Stimulated activated CD8-positive, alpha-beta memory T cell treated with anti-CD3 and anti-CD28 coated beads, Interleukin-4, amount 100 ng/mL, for 1 hour (primary cell): ENCODE results near the gene SELP.

Source experiments
- DNase-seq, 2 donors: peaks; one replicate each; pipeline ENCODE4 v3.0.0-alpha.2; 2020; ENCODE audit warnings: low read depth in 2 of 2, low spot score in 1 of 2

SELP gene

DNA sequence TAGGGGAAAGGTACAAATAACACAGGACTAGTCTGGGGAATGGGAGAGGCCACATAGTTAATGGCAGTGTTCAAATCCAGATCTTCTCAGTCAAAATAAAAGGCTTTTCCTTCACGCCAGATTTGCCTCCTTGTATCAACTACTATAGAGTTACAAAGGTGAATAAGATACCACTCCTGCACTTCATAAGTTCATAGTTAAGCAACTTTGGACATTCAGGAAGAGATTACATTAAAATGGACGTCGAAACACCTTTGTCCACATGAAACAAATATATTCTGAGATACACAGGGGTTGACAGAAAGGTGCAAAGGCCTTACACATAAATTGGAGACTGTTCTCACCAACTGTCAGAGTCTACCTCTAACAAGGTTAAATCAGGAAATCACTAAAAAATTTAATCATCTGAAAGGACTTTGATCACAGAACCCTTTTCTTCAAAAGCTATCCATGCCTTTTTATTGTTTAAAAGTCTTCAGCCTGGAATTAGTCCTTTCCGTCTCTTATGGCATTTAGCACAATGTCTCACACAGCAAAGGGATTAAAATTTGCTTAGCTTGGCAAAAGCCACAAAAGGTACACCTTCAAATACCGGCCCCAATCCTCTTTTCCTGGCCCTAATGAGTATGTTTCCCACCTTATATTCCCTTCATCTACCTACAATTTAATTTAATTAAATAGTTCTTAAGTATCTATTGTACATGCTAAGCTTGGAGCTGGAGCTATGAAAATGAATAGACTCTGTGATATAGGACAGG is 51.8 kb downstream of the SELP start:
- DNase-seq = no peak

DNA sequence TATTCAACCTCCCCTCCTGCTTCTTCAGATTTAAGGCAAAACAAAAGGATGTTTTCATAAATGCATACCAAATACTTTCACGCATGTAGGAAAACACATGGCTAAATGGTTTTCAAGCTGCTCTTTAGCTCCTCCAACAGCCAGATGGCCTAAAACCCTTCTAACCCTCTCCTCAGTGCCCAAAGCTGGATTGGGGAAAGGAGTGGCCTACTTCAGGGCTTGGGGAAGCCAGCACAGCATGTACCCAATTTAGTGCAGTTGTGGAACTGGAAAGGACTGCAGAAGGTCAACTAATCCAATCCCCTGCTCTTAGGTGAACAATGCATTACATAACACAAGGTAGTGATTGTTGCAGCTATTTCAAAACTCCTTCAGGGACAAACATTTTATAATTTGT is 53.0 kb downstream of the SELP start:
- DNase-seq = no peak

DNA sequence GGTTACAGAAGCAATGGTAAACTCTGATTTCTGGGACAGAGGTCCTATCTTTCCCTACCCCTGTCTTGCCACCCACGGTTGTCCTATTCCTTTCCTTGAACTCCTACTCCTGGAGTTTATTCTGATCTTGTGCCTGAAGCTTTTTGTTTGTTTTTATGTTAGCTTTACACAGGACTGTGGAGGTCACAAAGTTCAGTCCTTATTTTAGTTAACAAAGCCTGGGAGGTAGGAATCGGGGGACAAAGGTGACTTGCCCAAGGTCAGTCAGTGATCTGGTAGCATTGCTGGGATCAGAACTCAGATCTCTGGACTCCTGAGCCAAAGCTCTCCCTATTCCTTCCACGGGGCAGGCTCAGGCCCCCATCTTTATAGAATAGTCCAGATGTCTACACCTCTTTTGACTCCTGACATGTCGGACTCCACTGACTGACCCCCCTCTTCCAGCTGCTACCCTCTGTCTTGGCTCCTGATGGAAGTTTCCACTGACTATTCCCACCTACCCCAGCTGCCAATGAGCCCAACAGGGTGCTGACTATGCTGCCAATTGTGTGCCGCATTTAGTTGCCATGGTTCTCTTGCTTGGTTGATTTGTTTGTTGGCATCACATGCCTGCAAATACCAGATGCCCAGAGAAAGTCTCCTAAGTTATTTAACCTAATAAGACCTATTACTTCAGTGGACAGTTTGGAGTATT is 53.5 kb downstream of the SELP start:
- DNase-seq = no peak

DNA sequence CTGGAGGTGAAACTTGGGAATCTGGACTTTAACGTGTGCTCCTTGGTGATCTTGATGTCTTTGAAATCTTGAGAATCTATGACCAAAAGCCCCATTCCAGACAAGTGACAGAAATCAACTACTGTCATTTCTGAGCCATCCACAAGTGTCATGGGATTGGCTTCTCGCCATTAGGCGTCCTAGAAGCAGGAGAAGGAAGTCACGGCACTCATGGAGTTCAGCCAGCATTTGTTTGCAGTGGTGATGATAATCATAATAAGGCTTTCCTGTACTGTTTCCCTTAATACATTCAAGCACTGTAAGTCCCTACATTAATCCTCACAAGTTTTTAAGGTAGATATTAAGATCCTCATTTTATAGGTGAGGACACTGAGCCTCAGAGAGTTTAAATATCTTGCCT is 55.6 kb downstream of the SELP start:
- DNase-seq = no peak

DNA sequence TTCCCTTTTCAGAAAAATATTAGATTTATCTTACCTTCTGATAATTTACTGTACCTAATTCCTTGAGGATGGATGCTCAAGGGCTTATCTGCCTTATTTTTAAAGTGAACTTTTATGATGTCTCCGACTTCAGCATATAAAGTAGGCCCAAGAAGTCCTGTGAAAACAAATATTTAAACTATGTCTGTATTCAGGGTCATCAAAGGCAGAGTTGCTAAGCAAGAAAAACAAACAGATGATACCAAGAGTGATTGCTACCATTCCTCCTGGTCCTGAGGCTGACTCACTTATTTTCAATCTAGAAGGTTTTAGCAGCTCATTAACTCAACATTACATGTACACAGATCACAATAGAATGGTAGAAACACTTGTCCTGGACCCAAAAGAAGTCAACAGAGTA is 57.7 kb downstream of the SELP start:
- no peak for DNase-seq

DNA sequence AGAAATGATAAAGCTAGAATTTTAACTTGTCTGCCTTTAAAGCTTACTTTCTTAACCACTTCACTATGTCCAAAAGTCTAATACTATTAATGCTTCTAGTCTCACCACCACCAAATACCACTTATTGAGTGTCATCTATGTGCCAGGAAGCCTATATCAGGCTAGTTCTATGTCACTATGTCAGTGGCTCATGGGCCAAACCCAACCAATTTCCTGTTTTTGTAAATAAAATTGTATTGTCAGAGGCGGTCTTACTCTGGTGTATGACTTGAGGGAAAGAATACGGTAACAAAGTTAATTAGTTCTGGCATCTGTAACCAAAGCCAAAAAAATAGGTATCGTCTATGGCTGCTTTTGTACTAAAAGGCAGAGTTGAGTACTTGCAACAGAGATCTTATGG is 58.5 kb downstream of the SELP start:
- no peak for DNase-seq

DNA sequence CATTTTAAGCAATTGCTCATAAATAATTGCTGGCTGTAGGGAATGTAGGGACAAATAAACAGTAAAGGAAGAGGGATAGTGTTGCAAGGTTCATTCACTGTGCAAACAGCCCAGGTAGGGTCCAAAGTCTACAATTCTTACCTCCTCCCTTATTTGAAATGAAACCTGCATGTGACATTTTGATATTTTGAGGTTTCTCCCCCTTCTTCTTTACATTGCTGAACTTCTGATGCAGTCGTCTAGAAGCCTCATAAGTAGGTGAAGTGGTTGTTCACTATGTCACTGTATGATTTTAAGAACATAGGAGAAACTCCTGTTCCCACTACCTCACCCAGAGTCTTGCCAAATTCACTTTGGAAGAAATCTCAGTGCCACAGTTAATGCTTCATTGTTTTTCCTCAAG is 59.8 kb downstream of the SELP start:
- no peak for DNase-seq

DNA sequence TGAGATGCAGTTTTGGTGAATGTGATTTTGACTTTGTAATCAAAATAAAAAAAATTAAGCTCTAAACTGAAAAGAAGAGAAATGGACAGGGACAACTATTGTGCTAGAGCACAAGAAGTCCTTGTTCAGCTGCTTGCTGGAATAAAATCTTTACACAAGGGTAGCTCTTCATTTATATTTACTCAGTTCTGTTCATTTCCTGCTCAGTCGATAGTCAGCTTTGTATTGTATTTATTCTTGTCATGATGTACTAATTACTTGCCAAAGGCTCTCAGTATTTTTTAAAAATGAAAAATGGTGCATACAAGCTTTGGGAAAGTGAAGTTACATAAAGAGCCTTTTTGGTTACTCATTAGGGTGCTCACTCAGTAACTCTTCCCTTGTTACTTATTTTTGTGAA is 61.4 kb downstream of the SELP start:
- no peak for DNase-seq

DNA sequence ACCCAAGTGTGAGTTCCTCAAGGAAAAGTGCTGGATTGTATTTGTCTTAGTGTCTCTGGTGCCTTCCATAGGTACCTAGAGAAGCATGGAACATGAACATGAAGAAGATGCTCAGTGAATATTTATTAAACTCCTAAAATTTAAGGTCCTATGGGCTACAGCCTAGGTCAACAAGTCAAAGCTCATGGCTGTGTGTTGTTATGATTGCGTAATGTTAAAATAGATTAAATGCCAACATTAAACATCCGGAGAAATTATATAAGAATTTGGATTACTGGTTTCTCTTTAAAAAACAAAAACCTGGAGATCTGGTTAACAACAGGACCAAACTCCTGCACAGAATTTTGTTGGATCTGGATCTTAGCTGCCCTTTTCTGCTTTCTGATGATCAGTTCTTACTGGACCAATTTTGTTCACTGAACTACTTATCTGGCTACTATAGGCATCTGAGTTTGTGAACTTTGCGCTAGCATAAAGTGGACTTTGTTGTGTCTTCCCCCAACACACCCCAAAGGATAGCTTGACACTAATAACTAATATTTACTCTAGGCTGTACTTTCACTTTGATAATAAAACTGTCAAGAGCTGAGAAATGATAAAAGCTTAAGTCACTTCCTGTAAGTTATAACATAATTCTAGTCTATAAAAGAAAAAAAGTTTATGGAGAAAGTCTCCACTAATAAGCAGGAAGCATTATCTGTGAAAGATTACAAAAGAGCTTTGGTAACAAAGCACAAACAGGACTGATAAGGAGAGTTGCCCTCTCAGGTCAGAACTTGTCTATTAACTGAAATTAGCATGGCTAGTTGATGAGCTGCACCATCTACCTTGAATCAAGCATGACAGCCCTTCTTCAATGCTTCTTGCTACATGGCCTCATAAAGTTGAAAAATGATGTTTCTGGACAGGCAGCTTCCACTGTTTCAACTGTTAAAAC is 64.3 kb downstream of the SELP start:
- DNase-seq = no peak

DNA sequence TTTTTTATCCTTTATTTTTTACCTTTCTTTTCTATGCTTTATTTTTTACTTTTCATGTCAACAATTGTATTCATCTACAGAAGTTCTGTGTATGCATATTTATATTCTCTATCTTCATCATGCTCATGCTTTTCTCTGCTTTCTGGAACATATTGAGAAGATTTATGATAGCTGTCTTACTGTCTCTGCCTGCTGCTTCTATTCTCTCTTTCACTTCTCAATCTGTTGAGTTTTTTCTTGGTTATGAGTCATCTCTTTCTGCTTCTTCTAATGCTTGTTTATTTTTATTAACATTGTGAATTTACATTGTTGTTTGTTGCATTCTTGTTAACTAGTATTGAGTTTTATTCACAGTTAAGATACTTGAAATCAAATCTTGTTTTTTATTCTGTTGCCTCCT is 66.3 kb downstream of the SELP start:
- DNase-seq = no peak

DNA sequence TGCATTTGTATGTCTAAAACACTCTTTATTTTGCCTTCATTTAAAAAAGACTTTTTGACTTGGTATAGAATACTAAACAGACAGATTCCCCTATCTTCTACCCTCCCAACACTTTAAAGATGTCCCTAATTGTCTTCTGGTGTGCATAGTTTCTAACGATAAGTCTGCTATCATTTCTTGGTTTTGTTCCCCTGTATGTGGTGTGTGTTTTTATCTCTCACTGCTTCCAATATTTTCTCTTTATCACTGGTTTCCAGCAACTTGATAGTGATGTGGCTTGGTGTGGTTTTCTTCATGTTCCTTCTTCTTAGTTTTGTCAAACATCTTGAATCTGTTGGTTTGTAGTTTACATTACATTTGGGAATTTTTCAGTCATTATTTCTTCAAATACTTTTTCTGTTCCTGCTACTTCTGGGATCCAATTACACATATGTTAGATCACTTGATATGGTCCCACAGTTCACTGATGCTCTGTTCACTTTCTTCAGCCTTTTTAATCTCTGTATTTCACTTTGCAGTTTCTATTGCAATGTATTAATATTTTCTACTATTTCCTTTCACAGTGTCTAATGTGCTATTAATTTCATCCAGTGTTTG is 66.8 kb downstream of the SELP start:
- DNase-seq = no peak

DNA sequence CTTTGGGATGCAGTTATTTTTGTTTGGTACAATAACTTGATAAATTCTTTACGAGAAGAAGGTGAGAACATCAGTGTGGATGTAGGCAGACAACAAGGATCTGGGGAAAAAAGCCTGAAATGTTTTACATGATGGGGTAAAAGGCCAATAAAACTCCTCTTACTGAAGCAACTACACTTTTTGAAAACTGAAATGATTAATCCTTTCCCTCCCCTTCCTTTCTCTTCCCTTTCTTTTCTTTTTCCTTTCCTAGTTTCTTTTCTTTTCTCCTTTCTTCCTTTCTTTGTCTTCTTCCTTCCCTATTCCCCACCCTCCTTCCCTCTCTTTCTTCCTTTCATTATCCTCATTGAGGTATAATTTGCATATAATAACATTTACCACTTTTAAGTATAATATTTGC is 68.2 kb downstream of the SELP start:
- DNase-seq = no peak

DNA sequence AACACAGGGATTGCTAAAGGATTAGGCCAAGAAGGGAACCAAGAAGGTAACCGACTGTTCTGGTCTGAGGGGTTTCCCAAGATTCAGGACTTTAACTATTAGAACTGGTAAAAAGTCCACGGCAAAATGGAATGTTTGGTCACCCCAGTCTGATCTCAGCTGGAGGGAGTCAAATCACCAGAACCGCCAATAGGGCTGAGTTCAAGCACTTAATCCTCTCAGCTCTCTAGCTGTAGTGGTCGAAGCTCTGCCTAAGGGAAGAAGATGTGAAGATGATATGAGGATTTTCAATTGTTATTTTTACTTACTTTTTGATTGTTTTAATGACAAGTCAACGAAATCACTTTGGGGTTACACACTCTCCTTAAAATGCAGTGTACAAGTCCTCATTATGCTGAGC is 72.8 kb downstream of the SELP start:
- no peak for DNase-seq

DNA sequence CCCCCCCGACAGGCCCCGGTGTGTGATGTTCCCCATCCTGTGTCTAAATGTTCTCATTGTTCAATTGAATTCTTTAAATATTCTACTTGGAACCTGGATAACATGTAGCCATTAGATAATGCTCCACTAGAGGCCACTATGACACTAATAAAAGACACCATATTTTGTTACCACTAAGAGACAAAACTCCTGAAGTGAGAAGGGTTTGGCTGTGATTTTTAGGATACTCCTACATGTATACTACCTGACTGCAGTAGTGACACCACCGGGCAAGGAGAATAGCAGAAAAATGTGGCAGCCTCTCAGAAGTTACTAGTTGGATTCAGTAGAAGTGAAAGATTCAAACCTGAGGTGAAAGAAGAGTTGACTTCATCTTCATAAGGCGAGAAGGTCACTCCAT is 79.6 kb downstream of the SELP start:
- no peak for DNase-seq

DNA sequence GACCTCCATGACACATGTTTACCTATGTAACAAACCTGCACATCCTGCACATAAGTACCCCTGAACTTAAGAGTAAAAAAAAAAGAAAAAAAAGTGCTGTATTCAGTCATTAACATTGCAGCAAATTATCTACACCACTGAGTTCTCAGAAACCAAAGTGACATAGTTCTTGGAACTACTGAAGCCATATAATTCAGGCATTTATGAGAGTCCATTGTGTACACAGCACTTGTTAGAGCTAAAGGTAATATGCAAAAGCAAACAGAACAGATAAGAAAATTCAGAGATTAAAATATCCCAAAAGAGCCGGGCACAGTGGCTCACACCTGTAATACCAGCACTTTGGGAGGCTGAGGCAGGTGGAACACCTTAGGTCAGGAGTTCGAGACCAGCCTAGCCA is 81.6 kb downstream of the SELP start:
- no peak for DNase-seq

DNA sequence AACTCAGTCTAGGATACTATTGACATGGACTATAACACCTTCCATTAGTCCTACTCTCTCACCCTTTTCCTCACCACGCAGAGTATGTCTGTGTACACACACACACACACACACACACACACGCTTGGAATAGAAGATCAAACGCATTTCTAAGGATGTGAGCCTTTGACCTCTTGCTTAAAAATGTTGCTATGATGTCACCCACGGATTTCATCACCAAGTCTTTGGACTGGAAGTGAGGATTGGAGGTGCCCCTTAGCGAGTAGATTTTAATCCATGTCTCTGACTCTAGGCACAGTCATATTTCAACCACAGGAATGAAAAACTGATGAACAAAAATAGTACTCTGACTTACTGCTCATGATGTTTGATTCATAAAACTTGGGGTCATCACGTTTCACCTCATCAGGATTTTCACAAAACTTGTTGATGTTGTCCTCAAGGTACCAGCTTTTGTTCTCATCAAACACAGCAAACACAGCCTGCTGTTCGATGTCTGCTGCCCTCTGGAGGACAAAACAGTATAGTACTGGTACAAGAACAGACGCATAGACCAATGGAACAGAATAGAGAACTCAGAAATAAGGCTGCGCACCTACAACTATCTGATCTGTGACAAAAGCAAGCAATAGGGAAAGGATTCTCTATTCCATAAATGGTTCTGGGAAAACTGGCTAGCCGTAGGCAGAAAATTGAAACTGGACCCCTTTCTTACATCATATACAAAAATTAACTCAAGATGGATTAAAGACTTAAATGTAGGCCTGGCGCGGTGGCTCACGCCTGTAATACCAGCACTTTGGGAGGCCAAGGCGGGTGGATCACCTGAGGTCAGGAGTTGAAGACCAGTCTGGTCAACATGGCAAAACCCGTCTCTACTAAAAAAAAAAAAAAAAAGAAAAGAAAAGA is 83.6 kb downstream of the SELP start:
- peak in 1 of 2 donors; percentile 9 for DNase-seq

DNA sequence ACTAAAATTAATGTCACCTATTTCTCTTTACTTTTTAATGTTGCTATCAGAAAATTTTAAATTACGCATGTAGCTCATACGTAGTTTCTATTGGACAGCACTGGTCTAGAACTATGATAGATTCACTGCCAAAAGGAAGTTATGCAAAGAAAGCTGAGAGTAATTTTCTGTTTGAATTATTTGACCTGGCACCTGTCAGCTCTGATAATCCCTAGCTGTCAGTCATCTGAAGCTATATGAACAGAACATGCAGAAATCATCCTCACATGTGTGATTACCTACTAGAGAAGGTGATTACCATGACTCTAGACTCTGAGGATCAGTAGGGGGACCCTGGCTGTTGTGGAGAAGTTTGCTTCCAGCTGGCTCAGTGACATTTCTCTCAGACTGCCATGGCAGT is 84.5 kb downstream of the SELP start:
- DNase-seq = no peak

DNA sequence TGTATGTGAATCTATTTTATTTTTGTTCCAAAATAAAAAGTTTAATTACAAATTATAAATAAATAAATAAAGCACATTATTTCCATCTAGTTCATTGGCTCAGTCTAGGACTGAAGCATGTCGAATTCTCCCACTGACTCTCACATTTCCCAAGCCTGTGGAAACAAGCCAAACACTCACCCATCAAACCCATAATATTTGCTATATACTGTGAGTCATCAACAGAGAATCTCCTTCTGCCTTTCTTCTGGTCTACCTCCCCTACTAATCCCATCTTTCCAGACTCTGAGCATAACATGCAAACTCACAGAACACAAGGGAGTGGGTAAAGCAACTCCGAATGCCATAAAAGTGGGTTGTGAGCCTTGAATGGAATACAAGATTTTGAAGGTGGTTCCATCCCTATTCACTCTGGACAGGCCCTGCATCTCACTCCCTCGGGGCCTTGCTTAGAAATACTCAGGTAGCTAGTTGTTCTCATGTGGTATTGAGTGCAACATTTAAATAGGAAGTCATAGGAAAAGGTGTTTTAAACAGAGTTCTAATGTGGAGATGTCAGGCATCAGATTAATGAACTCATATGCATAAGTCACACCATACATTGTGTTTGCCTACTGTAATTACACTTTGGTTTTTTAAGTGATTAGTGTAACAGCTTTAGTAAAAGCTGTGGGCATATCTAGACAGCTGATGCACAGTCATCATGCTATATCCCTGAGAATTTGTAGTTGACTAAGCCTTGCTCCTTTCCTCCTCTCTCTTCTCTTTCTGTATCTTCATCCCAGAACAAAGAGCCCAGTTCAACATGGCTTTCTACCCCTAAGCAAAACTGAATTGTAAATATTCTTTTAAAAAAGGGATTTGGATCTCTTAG is 90.7 kb downstream of the SELP start:
- no peak for DNase-seq
